Measurements from ENCODE around the gene CITED1. TPM values are rescaled to one million over a fixed set of nuclear protein-coding genes. Genes with fewer than 3 reads are reported as not detected.
A peak's percentile ranks its signal among the peaks of the same experiment; 100 is the strongest.

CITED1 gene
- total RNA-seq, 1 donor from 2014 or later: not detected

DNA sequence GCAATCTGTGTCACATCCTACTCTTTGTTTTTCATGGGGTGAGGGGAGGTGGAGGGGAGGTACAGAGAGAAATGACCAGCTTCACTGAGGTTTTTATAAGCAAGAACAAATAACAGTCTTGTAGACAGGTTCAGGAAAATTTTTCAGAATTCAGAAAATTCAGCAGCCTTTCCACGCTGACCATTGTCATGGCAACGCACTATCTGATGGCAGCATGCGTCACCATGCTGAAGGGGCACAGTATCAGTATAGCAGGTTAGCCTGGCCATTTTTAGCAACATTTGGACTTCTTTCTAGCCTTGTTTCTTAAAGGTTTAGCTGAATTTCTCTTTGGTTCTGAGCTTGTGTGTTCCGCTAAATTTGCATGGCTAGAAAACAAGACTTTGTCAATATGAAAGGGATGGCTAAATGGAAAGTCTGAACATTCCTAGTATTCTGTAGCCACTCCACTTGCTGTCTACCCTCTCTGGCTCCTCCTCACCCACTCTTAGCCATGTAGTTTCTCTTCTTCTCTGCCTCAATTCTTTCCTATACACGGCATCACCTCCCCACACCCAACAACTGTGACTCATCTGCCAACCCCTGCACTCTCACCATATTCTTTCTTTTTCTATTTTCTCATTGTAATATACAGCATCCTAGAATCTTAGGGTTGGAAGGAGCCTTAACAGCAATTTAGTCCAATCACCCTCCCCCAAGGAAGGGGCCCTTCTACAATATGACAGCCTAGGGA lies 42.7 kb upstream of the CITED1 start:
- DNase-seq: no peak
- H3K27me3 ChIP-seq (ENCODE audit: low read depth): no peaks in the 10 kb centered on the region
- no peaks in the 10 kb centered on the region for H3K9me3 ChIP-seq (replicated peaks)
- intact Hi-C loops (cut with micrococcal nuclease): no loop called here
- H3K27ac ChIP-seq (replicated peaks): no peak overlapping the region
- no peak overlapping the region for H3K4me3 ChIP-seq
- no peaks in the 10 kb centered on the region for H3K4me1 ChIP-seq
- H3K36me3 ChIP-seq: peaks cover 2% of the 10 kb centered on the region
- TF ChIP-seq, protein P1, sequence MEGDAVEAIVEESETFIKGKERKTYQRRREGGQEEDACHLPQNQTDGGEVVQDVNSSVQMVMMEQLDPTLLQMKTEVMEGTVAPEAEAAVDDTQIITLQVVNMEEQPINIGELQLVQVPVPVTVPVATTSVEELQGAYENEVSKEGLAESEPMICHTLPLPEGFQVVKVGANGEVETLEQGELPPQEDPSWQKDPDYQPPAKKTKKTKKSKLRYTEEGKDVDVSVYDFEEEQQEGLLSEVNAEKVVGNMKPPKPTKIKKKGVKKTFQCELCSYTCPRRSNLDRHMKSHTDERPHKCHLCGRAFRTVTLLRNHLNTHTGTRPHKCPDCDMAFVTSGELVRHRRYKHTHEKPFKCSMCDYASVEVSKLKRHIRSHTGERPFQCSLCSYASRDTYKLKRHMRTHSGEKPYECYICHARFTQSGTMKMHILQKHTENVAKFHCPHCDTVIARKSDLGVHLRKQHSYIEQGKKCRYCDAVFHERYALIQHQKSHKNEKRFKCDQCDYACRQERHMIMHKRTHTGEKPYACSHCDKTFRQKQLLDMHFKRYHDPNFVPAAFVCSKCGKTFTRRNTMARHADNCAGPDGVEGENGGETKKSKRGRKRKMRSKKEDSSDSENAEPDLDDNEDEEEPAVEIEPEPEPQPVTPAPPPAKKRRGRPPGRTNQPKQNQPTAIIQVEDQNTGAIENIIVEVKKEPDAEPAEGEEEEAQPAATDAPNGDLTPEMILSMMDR (IDR thresholded peaks at IDR 0.05; ENCODE audit: borderline replicate concordance): no peak

DNA sequence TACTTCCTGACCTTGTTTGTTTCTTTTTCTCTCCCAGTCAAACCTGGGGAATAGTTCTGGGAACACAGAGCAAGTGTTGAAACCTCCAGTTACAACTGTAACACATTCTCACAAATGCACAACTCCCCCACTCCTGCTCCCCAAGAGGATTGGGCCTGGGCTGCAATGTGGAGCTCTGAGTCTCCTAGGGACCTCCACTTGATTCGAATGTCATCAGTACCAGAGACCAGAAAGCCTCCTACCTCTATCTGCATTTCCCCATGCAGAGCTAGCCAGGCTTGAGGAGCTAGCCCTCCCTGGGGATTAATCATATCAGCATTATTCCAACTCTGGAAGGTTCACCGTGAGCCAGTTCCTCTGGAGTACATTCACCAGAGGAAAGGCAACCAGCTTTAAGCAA lies 41.7 kb upstream of the CITED1 start:
- TF ChIP-seq, protein P1 (IDR thresholded peaks at IDR 0.05; ENCODE audit: borderline replicate concordance): no peak
- Histone ChIP-seq H3K4me1 (no peaks in the 10 kb centered on the region), H3K4me3 (no peak overlapping the region), H3K9me3 (replicated peaks) (no peaks in the 10 kb centered on the region), H3K27ac (replicated peaks) (no peak overlapping the region), H3K36me3 (peaks cover 2% of the 10 kb centered on the region), H3K27me3 (ENCODE audit: low read depth) (no peaks in the 10 kb centered on the region)
- DNase-seq: peak; percentile 15
- intact Hi-C loops (cut with micrococcal nuclease): no loop called here

- no peak for DNase-seq
- Histone ChIP-seq H3K36me3 (peaks cover 2% of the 10 kb centered on the region), H3K27me3 (ENCODE audit: low read depth) (no peaks in the 10 kb centered on the region), H3K9me3 (replicated peaks) (no peaks in the 10 kb centered on the region), H3K4me1 (no peaks in the 10 kb centered on the region), H3K4me3 (no peak overlapping the region), H3K27ac (replicated peaks) (no peak overlapping the region)
- TF ChIP-seq, protein P1 (IDR thresholded peaks at IDR 0.05; ENCODE audit: borderline replicate concordance): no peak
- intact Hi-C loops (cut with micrococcal nuclease): no loop called here
Measured at GRCh38 chrX:72346302-72346949, 40.7 kb upstream of the CITED1 start.

DNA sequence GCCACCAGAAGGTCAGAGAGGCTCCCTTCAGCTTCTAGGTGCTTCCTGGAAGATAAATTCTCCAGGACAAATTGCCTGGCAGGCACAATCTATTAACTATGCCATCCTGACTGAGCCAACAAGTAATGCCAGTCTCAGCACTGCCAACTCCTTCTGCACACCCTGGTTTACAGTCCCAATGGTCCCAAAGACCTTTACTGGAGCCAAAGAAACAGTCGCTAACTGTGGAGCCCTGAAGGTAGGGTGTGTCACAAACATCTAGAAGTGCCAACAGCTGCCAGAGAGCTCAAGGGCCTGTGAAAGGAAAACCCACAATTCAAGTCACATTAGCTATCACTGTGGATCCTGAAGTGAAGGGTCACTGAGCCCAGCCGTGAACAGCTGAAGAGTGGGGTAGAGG lies 34.9 kb upstream of the CITED1 start:
- no peak for DNase-seq
- TF ChIP-seq, protein P1 (IDR thresholded peaks at IDR 0.05; ENCODE audit: borderline replicate concordance): no peak
- H3K9me3 ChIP-seq (replicated peaks): no peaks in the 10 kb centered on the region

DNA sequence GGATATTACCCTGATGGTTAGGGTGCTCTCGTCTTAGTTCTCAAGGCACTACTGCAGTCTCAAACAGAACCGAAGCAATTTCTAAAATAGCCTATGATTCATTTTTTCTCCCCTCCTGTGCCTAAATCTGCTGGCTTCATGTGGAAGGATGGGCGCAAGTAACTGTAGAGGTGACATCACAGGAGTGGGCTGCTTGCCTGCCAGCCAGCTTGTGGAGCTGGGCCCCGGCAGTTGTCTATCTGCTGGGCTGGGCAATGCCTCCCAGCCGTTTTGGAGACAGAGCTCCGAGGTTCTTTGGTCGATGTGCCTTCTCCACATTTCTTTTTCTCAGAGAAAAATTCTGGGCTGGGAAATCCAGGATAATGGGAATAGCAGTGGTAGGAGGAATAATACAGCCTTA lies 34.3 kb upstream of the CITED1 start:
- no peaks in the 10 kb centered on the region for H3K36me3 ChIP-seq
- TF ChIP-seq, protein P1 (IDR thresholded peaks at IDR 0.05; ENCODE audit: borderline replicate concordance): no peak
- intact Hi-C loops (cut with micrococcal nuclease): no loop called here

More for the DNA sequence above, 34.9 kb upstream of the CITED1 start:
- H3K4me1 ChIP-seq: no peaks in the 10 kb centered on the region
- H3K27ac ChIP-seq (replicated peaks): no peak overlapping the region
- no peaks in the 10 kb centered on the region for H3K36me3 ChIP-seq
- H3K4me3 ChIP-seq: no peak overlapping the region
- H3K27me3 ChIP-seq (ENCODE audit: low read depth): no peaks in the 10 kb centered on the region
- intact Hi-C loops (cut with micrococcal nuclease): no loop called here

More for the DNA sequence above, 34.3 kb upstream of the CITED1 start:
- H3K9me3 ChIP-seq (replicated peaks): no peaks in the 10 kb centered on the region
- no peaks in the 10 kb centered on the region for H3K4me1 ChIP-seq
- H3K4me3 ChIP-seq: no peak overlapping the region
- H3K27ac ChIP-seq (replicated peaks): no peak overlapping the region
- no peak for DNase-seq
- no peaks in the 10 kb centered on the region for H3K27me3 ChIP-seq (ENCODE audit: low read depth)
